Astrocyte of the cerebellum (primary cell): ENCODE data around the gene IRX6.

ENCODE experiments used
- DNase-seq: peaks from one replicate; pipeline ENCODE4 v3.0.0-alpha.2; 2011; ENCODE audit warnings: low read depth
- H3K4me3 ChIP-seq: 2 replicates; pipeline ENCODE4 v1.5.1; 2011; ENCODE audit warnings: mild to moderate bottlenecking, low read depth, low read length, moderate library complexity
- in situ Hi-C: cut with HindIII; loops from 2 replicates; pipeline ENCODE4 v1.10.0; 2017; ENCODE audit warnings: low sequenced_read_pairs
- TF ChIP-seq, protein P1 (sequence below): IDR thresholded peaks from 2 replicates; pipeline ENCODE4 v1.5.1; 2012; ENCODE audit warnings: low read length, low read depth, moderate library complexity, mild to moderate bottlenecking; ENCODE audit errors: missing control alignments

IRX6 gene

GRCh38 chr16:55282441-55282840, 41.6 kb upstream of the IRX6 start:
- in situ Hi-C loops, result no loop called here
- DNase-seq, result no peak
- TF ChIP-seq, protein P1, sequence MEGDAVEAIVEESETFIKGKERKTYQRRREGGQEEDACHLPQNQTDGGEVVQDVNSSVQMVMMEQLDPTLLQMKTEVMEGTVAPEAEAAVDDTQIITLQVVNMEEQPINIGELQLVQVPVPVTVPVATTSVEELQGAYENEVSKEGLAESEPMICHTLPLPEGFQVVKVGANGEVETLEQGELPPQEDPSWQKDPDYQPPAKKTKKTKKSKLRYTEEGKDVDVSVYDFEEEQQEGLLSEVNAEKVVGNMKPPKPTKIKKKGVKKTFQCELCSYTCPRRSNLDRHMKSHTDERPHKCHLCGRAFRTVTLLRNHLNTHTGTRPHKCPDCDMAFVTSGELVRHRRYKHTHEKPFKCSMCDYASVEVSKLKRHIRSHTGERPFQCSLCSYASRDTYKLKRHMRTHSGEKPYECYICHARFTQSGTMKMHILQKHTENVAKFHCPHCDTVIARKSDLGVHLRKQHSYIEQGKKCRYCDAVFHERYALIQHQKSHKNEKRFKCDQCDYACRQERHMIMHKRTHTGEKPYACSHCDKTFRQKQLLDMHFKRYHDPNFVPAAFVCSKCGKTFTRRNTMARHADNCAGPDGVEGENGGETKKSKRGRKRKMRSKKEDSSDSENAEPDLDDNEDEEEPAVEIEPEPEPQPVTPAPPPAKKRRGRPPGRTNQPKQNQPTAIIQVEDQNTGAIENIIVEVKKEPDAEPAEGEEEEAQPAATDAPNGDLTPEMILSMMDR, result no peak
- no peak overlapping the region for H3K4me3 ChIP-seq

DNA sequence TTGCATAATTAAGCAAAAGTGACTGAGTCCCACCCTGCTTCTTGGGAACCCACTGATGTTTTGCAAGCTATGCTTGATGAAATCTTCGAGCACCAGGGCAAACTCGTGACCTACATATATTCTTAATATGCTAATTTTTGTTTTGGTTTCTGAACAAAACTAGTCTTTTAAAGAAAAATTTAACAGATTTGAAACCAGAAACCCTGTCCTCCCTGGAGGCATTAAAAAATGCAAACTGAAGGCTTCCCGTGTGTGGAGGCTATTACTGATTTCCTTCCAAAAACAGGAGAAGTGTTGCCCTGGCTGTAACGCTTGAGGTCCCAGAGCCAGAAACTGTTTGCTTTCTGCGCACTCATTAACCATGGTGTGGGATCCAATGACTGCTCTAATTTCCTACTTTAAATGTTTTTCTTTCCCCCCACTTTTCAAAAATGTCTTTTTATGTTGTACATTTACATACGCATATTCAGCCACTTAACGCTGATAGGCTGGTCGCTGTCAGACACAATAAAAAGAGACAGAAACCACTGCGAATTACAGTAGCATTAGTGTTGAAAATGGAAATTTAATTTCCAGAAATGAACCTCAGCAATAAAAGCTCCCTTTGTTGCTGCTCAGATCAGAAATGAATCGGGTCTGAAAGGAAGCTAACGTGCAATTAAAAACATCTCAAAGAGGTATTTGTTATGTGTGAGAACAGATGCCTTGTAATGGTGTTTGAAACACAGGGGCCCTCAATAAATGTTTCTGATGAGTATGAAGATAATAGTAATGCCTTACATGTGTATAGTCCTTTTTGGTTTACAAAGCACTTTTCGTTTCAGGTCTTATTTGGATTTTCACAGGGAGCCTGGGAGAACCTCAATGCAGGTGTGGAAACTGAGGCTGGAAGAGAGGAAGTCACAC, 39.9 kb upstream of the IRX6 start:
- TF ChIP-seq, protein P1, result no peak
- no peak overlapping the region for H3K4me3 ChIP-seq
- in situ Hi-C loops, result no loop called here
- DNase-seq, result no peak

DNA sequence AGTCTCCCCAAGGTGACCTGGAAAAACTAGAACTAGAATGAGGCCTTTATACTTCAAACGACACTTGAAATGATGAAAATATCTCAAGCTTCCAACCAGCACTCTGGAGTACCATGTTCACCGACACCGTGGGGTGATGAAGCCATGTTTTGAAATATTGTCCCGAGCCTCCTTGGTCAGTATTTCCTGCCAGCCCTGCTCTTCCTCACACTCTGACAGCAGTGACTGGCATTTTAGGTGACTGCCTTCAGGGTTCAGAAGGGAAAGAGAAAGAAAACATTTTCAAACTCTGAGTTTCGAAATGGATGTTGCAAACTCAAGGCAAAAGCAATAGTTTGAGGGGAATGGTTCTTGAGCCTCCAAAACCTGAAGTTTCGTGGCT, 39.3 kb upstream of the IRX6 start:
- TF ChIP-seq, protein P1, result no peak
- no peak for DNase-seq
- H3K4me3 ChIP-seq, result no peak overlapping the region
- in situ Hi-C loops, result no loop called here

- TF ChIP-seq, protein P1, result no peak
- in situ Hi-C loops, result no loop called here
- no peak overlapping the region for H3K4me3 ChIP-seq
- DNase-seq, result no peak
Measured at GRCh38 chr16:55285586-55285985, 38.4 kb upstream of the IRX6 start.

- TF ChIP-seq, protein P1, result no peak
- no peak overlapping the region for H3K4me3 ChIP-seq
- DNase-seq, result no peak
- in situ Hi-C loops, result no loop called here
Measured at GRCh38 chr16:55289353-55289752, 34.6 kb upstream of the IRX6 start.

- in situ Hi-C loops, result no loop called here
- no peak for DNase-seq
- H3K4me3 ChIP-seq, result no peak overlapping the region
- TF ChIP-seq, protein P1, result no peak
Measured at GRCh38 chr16:55291847-55292246, 32.2 kb upstream of the IRX6 start.
